ENCODE results near the gene BNC2. TPM values are rescaled to one million over a fixed set of nuclear protein-coding genes. Genes with fewer than 3 reads are reported as not detected.

The BNC2 gene
- total and polyA plus RNA-seq, 2 of the 13 experiments (the other 11 are each of a cell fraction or from before 2014, with no cell fraction given): not detected

DNA sequence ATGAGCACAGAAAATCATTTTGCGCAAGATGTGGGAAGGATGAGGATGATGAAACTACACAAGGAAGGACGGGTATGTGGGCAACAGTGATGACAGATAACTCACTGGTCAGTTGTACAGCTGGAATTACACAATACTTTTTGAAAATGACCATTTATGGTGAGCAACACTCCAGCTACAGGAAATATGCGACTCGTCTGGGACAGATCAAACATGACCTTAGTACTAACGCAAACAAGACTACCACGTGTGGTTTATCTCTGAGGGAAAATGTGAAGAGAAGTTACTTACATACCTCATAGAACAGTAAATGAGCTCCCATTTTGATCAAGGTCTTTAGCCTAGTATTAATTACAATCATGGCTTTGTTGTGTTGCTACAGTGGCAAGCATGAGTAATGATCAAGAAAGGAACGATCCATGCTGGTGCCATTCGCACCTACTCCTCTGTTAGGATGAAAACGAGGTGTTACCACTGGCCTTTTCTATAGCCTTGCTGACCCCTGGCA lies 456.9 kb downstream of the BNC2 start (continued):
- TF ChIP-seq REST (IDR thresholded peaks at IDR 0.05; ENCODE audit: borderline replicate concordance in 1 of 2, low read depth in 1 of 2, low read length in 2 of 2): no peak
- TF ChIP-seq NFKBIZ (CRISPR knock-in tag; IDR thresholded peaks at IDR 0.05): no peak
- TF ChIP-seq, protein P1, sequence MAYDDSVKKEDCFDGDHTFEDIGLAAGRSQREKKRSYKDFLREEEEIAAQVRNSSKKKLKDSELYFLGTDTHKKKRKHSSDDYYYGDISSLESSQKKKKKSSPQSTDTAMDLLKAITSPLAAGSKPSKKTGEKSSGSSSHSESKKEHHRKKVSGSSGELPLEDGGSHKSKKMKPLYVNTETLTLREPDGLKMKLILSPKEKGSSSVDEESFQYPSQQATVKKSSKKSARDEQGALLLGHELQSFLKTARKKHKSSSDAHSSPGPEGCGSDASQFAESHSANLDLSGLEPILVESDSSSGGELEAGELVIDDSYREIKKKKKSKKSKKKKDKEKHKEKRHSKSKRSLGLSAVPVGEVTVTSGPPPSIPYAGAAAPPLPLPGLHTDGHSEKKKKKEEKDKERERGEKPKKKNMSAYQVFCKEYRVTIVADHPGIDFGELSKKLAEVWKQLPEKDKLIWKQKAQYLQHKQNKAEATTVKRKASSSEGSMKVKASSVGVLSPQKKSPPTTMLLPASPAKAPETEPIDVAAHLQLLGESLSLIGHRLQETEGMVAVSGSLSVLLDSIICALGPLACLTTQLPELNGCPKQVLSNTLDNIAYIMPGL (CRISPR knock-in tag; IDR thresholded peaks at IDR 0.05; ENCODE audit: borderline replicate concordance in 1 of 2, low read depth in 1 of 2): 0 out of 4 replicates have a peak, but pooled peaks of 1 of the 2 experiments have one; percentile 22
- TF ChIP-seq ZZZ3 (CRISPR knock-in tag; IDR thresholded peaks at IDR 0.05; ENCODE audit: borderline replicate concordance): no peak
- TF ChIP-seq ZNF121 (CRISPR knock-in tag; IDR thresholded peaks at IDR 0.05): no peak
- no peak for TF ChIP-seq ZNF703 (CRISPR knock-in tag; IDR thresholded peaks at IDR 0.05; ENCODE audit: borderline replicate concordance)
- no peak for TF ChIP-seq ZNF484 (CRISPR knock-in tag; IDR thresholded peaks at IDR 0.05; ENCODE audit: borderline replicate concordance, low read depth)
- TF ChIP-seq ZNF318 (CRISPR knock-in tag; IDR thresholded peaks at IDR 0.05): no peak
- TF ChIP-seq ZNF383 (CRISPR knock-in tag; IDR thresholded peaks at IDR 0.05; ENCODE audit: borderline replicate concordance): no peak
- no peak for TF ChIP-seq EZH2 (conservative IDR thresholded peaks at IDR 0.05; ENCODE audit: low read depth, low read length)
- TF ChIP-seq, protein P2, sequence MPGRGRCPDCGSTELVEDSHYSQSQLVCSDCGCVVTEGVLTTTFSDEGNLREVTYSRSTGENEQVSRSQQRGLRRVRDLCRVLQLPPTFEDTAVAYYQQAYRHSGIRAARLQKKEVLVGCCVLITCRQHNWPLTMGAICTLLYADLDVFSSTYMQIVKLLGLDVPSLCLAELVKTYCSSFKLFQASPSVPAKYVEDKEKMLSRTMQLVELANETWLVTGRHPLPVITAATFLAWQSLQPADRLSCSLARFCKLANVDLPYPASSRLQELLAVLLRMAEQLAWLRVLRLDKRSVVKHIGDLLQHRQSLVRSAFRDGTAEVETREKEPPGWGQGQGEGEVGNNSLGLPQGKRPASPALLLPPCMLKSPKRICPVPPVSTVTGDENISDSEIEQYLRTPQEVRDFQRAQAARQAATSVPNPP (CRISPR knock-in tag; IDR thresholded peaks at IDR 0.05): no peak
- TF ChIP-seq ZFYVE20 (CRISPR knock-in tag; IDR thresholded peaks at IDR 0.05; ENCODE audit: borderline replicate concordance, low read depth): no peak
- TF ChIP-seq NKX3-1 (CRISPR knock-in tag; IDR thresholded peaks at IDR 0.05): no peak
- TF ChIP-seq KDM6A (CRISPR knock-in tag; IDR thresholded peaks at IDR 0.05; ENCODE audit: low read depth): no peak
